Measurements from ENCODE around the gene TCP1.
"Not testable (repeated sequence)": the region's sequence is repeated elsewhere in the genome, so short reads cannot be mapped to it uniquely, and the experiment has no call there.

The TCP1 gene

GRCh38 chr6:159769470-159769869 is 19.9 kb downstream of the TCP1 start:
- DNase-seq: no peak

- no peak for DNase-seq
These were observed 22.5 kb downstream of the TCP1 start for GRCh38 chr6:159766906-159767305.

- no peak for DNase-seq
These were observed 26.6 kb downstream of the TCP1 start for GRCh38 chr6:159762681-159763293.

- peak; percentile 92 for DNase-seq
These were observed 27.3 kb downstream of the TCP1 start, which contains the start of gene ACAT2 for GRCh38 chr6:159761873-159762680. Gene ACAT2, plus strand, starts transcription at chr6:159762045. Its CDS starts 43 bp downstream, at chr6:159762088.

- DNase-seq: peak; percentile 21
These were observed 28.1 kb downstream of the TCP1 start for GRCh38 chr6:159761129-159761872.

GRCh38 chr6:159760602-159761057 is 28.8 kb downstream of the TCP1 start:
- DNase-seq: no peak

- DNase-seq: no peak
These were observed 29.8 kb downstream of the TCP1 start for GRCh38 chr6:159759645-159760044.

GRCh38 chr6:159758031-159759001 is 31.1 kb downstream of the TCP1 start:
- DNase-seq: no peak

GRCh38 chr6:159756508-159756907 is 32.9 kb downstream of the TCP1 start:
- DNase-seq: no peak

- DNase-seq: no peak
These were observed 34.2 kb downstream of the TCP1 start for GRCh38 chr6:159754959-159755914.

GRCh38 chr6:159754401-159754800 is 35.0 kb downstream of the TCP1 start:
- no peak for DNase-seq

GRCh38 chr6:159753081-159753872 is 36.1 kb downstream of the TCP1 start:
- DNase-seq: no peak

- DNase-seq: no peak
These were observed 38.0 kb downstream of the TCP1 start for GRCh38 chr6:159751448-159751847.

GRCh38 chr6:159748127-159748526 is 41.3 kb downstream of the TCP1 start:
- DNase-seq: not testable (repeated sequence)

- DNase-seq: no peak
These were observed 42.6 kb downstream of the TCP1 start for GRCh38 chr6:159746759-159747158.

GRCh38 chr6:159745081-159745480 is 44.3 kb downstream of the TCP1 start:
- no peak for DNase-seq

- DNase-seq: no peak
These were observed 47.2 kb downstream of the TCP1 start for GRCh38 chr6:159742165-159742564.

GRCh38 chr6:159739341-159739740 is 50.1 kb downstream of the TCP1 start:
- DNase-seq: no peak

GRCh38 chr6:159736908-159737307 is 52.5 kb downstream of the TCP1 start:
- DNase-seq: no peak

GRCh38 chr6:159733395-159733794 is 56.0 kb downstream of the TCP1 start:
- not testable (repeated sequence) for DNase-seq

Data from activated naive CD4-positive, alpha-beta T cell treated with anti-CD3 and anti-CD28 coated beads, Interleukin-2, amount 50 U/mL, for 16 hours (primary cell).